ENCODE measurements around the gene ANKZF1.

- TF ChIP-seq CTCF (IDR thresholded peaks at IDR 0.05), result no peak
- TF ChIP-seq POLR2A (IDR thresholded peaks at IDR 0.05), result no peak
These were observed 20.1 kb upstream of the ANKZF1 start for GRCh38 chr2:219209236-219210195.

Data from prostate gland (tissue), 2 donors.